COLO668 (cell line): ENCODE results near the gene ELP5.

ENCODE experiments used
- DNase-seq: peaks from one replicate; lab custom pipeline; 2025; ENCODE audit not compliant: unreplicated experiment; lab: John Stamatoyannopoulos, UW

ELP5 gene

DNA sequence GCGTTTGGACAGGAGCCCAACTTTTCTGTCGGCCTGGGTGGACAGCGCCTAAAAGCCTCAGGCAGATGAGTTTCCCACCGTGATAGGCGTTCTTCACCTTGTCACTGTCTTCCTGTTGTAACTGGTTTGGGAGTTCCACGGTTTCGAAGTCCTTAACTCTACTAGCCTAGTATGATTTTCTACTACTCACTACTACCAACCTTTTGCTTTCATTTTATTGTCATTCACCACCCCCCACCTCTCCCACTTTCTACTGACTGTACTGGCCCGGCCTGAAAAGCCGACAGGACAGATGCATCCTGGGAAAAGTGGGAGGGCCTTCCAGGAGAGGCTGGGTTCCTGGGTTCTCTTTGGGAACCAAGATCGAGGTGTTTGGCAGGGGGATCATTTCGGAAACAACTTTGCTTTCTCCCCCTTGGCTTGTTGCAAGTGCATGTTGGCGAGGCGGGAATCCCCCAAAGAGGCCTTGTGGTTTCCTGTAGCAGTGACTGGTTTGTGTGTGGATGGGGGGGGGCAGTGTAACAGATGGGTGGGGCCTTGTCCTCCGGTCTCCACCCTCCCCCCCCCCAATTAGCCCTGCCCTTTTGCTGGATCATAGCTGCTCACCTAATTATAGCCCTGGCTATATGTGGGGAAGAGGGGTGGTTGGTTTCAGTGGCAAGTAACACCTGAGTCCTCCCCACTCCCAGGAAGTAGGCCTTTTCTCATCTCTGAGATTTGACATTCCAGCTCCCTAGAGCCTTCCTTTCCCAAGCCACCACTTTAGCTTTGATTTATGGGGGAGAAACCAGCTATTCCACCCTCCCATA, 56.8 kb downstream of the ELP5 start:
- DNase-seq, result peak; percentile 61
